AG20443 (cell line): Measurements from ENCODE around the gene TBC1D10A.
"Not testable (repeated sequence)": the region's sequence is repeated elsewhere in the genome, so short reads cannot be mapped to it uniquely, and the experiment has no call there.

Source experiments
- DNase-seq: peaks from one replicate; pipeline ENCODE4 v3.0.0; 2012; ENCODE audit warnings: low spot score, mixed read lengths

TBC1D10A gene

DNA sequence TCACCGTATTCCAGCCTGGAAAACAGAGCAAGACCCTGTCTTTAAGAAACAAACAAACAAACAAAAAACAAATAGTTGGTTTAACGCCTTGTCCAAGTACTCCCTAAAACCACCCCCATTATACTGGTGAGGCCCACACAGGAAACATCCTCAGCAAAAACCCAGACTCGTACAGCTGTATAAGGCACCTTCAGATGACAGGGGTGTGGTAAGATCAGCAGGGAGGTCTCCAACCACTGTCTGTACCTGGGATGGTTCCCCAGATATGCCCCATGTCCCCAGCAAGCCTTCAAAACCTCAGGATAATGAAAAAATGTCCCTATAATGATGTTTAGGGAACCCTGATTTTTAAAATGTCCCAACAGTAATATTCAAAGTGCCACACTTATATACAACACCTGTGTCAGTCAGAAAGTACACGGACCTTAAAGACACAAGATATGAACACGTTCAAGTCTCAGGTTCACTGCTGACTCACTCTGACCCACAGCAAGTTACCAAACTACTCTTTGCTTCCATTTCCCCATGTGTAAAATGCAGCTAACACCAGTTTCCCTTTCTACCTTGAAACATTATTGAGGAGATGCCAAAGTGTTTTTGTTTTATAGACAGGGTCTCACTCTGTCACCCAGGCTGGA is 20.6 kb upstream of the TBC1D10A start:
- DNase-seq = no peak

- no peak for DNase-seq
Measured at GRCh38 chr22:30344447-30345200, 17.9 kb upstream of the TBC1D10A start.

DNA sequence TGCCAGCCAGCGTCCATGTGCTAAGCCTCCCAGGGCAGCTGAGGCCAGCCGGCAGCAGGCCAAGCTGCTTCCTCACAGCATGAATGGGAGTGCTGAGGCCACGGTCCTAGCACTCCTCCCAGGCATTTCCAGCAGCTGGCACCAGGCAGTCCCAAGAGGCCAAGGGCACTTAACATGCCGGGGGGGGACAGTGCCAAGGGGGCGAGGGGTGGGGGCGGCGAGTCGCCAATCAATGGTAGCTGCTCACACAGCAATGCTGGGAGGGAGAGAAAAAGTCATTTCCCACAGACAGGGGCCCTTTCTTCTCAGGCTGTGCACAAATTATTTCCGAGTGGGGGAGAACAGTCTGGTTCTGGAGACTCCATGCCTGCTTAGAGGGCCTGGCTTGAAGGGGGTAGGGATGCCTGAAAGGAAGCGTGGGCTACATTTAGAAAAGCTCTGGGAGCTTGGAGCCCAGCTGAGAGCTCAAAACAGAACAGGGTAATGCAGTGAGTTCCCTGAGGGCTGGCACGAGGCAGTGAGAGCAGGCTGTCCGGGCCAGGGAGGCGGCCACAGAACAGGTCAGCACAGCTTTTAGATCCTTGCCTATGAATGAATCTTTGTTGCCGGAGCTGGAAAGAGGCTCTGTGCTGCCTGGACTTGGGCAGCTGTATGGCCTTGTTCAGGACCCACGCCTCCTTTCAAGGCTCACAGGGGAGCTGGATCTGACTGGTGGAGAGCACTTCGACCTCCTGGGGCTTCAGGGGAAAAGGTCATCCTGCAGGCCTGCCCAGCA is 14.4 kb upstream of the TBC1D10A start:
- no peak for DNase-seq

DNA sequence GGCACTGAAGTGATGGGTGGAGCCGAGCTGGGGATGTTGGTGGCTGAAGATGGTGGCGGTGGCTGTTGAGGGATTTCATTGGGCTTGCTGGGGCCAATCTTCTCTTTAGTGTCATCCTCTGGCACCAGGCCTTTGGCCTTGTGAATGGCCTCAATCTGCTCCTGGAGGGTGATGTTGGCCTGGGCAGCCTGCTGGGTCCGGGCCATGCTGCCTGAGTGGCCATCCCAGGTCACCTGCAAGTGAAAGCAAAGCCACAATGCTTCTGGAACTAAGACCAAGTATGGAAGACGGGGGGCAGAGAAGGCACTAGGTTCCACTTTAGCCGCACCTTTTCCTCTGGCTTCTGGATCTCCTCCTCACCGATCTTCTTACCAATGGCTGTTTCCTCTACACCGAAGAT is 12.1 kb upstream of the TBC1D10A start:
- no peak for DNase-seq

DNA sequence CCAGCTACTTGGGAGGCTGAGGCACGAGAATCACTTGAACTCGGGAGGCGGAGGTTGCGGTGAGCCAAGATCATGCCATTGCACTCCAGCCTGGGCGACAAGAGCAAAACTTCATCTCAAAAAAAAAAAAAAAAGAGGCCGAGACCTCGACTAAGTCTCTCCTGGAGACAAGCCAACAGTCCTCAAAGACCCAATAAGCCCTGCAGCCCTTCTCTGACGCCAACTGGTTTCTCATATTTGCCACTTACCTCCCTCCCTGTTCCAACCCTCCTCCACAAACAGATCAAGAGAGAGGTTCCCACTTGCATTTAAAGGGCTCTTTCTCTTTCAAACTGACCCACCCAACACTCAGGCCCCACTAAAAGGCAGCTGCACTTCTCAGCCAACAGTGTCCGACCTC is 11.6 kb upstream of the TBC1D10A start:
- not testable (repeated sequence) for DNase-seq

GRCh38 chr22:30337461-30337778 is 10.7 kb upstream of the TBC1D10A start:
- no peak for DNase-seq

DNA sequence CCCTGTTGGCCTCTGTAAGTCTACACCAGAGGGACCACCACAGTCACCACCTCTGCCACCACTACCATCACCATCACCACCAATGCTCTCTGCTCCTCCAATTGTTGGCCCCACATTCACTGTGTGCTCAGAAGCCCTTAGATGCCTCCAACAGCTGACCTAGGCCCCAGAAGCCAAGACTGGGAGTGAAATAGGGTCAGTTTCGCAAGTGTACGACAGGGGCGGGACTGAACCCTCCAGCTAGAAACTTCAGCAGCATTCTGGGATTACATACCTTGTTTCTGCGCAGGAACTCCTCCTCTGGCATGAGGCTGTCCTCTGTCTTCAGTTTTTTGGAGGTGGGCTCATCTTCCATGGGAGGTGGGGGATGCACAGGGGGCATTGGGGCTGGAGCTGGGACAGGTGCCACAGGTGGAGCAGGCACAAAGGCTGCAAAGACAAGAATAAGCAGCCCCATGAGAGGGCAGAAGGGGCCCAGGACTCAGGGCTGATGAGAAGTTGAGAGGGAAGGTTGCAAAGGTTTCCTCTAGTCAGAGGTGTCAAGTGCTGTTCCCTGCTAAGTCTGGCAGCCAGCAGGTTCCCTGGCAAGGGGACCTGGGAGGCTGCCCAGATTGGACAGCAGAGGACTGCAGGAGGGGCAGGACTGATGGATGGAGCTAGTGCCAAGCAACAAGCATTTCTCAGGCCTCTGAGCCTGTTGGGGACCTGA is 10.2 kb upstream of the TBC1D10A start:
- no peak for DNase-seq

DNA sequence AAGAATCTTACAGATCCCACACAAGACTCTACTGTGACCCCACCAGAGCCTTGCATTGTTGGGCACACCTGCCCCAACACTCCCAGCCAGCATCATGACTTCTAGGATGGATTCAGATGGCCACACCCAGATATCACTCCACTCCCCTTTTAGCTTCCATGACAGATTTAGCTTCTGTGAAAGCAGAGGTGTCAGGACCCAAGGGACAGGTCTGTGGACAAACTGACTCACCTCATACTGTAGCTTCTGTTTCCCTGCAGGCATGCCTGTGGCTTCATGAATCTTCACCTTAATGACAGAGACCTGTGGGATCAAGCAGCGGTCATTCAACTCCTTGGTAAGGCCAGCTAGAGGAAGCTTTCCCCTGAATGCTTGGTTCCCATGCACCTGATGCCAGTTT is 8.5 kb upstream of the TBC1D10A start:
- no peak for DNase-seq

- DNase-seq = no peak
Measured at GRCh38 chr22:30334646-30335045, 7.9 kb upstream of the TBC1D10A start.

DNA sequence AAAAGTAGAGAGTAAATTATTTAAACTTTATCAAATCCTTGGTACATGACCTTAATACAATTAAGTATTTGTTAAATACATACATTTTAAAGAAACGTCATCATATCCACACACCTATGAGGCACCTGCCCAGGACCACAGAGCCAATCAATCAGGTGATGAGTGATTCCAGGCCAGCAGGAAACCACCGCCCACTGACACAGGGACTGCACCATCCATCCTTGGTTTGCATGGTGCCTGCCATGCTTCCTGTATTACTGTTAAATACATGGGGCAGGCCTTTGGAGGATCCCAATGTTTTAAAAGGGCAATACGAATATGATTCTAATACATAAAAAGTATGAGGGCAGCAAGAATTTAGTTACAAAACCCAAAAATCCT is 7.0 kb upstream of the TBC1D10A start:
- DNase-seq = no peak

DNA sequence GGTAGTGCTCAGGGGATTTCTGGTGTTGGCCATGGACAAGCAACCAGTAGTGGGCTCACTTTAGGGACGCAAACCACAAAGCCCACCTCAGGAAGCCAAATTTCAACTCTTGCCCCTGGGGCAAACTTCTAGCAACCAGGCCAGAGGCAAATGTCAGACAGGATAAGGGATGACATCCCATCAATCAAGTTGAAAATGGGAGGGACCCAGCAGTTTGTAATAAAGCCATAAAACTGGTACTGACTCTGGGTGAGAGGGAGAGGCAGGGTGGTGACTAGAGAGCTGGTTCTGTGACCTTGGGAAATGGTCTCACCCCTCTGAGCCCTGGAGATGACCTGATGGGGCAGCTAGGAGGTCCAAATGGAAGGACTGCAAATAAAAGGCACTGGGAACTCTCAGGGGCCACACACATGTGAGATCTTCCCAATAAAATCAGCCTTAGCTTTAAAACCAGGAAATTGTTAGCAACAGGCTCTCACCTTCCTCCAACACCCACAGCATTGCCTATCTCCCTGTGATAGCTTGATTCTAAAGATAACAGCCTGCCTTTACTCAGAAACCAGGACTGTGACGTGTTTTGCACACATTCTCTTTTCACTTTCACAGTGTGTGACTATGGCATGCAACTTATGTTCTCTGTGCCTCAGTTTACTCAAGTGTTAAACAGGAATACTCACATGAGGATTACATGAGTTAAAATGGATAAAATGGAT is 6.4 kb upstream of the TBC1D10A start:
- DNase-seq = no peak

- no peak for DNase-seq
Measured at GRCh38 chr22:30332551-30332950, 5.8 kb upstream of the TBC1D10A start.

GRCh38 chr22:30328466-30329049 is 1.8 kb upstream of the TBC1D10A start:
- DNase-seq = no peak

- DNase-seq = no peak
Measured at GRCh38 chr22:30327864-30328345, 1.2 kb upstream of the TBC1D10A start.

GRCh38 chr22:30326255-30326705 is 461 bp downstream of the TBC1D10A start:
- peak; percentile 52 for DNase-seq

DNA sequence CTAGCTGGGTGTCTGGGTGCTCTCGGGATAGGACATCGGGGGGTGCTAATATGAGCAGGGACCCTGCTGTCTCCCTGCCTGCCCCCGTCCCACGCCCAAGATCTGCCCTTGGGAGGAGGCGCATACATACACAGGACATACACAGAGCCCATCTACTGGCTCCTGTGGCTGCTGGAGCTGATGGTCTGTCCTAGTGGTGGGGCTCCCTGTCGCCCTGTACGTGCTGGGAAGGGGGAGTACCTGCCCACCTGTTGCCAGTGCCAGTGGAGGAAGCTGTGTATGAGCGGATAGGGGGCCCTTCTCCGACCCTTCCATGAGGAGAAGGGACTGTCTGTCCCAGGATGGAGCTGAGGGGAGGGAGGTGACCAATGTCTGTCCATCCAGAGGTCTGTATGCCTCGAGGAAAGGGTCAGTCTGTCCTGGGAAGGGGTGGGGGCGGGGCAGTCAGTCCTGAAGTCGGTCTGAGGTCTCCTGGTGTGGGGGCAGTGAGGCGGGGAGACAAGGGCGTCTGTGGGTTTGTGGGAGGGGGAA is 952 bp downstream of the TBC1D10A start:
- no peak for DNase-seq

DNA sequence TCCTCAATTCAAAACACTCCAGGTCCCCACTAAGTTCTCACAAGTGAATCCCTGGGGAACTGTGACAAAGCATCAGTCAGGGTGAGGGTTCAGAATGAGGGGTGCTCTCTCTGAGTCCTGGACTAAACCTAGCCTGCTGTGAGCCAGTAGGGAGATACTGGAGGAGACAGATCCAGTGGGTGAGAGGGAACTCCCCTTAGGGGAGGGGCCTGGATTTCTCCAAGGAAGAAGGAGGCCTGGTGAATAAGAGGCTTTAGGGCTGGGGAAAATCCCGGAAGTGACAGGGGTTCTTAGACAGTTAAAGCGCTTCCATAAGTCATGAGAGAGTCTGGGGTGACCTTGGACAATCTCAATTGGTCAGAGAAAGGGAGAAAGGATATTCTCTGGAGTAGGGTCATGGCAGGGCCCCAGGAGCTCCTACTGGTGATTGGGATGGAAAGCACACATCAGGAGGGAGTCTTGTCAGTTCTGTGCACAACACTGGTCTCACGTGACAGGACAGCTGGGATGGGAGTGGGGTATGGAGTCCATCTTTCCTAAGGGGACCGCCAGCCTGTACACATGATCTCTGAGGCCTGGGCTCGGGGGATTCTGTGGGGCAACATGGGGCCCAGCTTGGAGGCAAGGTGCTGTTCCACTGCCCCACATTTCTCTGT is 1.5 kb downstream of the TBC1D10A start:
- peak; percentile 83 for DNase-seq

- peak; percentile 87 for DNase-seq
Measured at GRCh38 chr22:30324014-30324730, 2.6 kb downstream of the TBC1D10A start.

GRCh38 chr22:30323246-30323645 is 3.5 kb downstream of the TBC1D10A start:
- DNase-seq = no peak

DNA sequence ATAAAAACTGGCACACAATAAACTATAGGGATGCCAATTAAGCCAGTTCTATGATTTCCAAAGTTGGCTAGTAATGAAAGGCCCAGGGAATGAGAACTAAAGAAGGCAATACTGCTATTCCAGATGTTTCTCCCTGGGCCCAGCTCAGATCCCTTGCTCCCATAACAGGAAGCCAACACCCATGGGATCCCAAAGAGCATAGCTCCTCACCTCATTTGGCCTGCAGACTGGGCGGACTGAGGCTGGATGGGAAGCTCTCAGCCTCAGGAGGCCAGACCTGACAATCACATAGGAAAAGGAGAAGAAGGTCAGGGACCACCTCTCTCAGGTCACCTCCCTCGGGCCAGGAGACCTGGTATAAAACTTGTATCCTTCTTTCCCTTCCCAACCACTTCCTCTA is 5.3 kb downstream of the TBC1D10A start:
- DNase-seq = no peak
